Measurements from ENCODE around the gene KLRC3. TPM values are rescaled to one million over a fixed set of nuclear protein-coding genes. Genes with fewer than 3 reads are reported as not detected.

The KLRC3 gene
- total RNA-seq, 1 experiment from 2014 or later = 0.74 TPM

DNA sequence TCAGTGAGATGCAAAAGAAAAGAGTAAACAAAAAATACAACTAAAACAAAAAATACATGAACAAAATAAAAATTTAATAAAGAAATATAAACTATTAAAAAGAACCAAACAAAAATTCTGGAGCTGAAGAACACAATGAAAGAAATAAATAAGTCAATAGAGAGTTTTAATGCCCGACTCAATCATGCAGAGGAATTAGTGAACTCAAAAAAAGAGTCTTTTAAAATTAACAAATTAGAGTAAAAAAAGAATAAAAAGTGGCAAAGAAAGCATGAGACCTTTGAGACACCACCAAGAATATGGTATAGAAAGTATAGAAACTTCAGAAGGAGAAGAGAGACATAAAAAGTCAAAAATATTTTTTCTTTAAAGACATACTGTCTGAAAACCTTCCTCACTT lies 35.4 kb upstream of the KLRC3 start:
- TF ChIP-seq, protein P1, sequence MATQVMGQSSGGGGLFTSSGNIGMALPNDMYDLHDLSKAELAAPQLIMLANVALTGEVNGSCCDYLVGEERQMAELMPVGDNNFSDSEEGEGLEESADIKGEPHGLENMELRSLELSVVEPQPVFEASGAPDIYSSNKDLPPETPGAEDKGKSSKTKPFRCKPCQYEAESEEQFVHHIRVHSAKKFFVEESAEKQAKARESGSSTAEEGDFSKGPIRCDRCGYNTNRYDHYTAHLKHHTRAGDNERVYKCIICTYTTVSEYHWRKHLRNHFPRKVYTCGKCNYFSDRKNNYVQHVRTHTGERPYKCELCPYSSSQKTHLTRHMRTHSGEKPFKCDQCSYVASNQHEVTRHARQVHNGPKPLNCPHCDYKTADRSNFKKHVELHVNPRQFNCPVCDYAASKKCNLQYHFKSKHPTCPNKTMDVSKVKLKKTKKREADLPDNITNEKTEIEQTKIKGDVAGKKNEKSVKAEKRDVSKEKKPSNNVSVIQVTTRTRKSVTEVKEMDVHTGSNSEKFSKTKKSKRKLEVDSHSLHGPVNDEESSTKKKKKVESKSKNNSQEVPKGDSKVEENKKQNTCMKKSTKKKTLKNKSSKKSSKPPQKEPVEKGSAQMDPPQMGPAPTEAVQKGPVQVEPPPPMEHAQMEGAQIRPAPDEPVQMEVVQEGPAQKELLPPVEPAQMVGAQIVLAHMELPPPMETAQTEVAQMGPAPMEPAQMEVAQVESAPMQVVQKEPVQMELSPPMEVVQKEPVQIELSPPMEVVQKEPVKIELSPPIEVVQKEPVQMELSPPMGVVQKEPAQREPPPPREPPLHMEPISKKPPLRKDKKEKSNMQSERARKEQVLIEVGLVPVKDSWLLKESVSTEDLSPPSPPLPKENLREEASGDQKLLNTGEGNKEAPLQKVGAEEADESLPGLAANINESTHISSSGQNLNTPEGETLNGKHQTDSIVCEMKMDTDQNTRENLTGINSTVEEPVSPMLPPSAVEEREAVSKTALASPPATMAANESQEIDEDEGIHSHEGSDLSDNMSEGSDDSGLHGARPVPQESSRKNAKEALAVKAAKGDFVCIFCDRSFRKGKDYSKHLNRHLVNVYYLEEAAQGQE (IDR thresholded peaks at IDR 0.05; ENCODE audit: insufficient read depth in 1 of 2, low read depth in 2 of 2, low read length in 1 of 2) = no peak
- POLR2A ChIA-PET = no interaction called here
- intact Hi-C loops (cut with micrococcal nuclease; ENCODE audit: unreplicated experiment) = no loop called here

DNA sequence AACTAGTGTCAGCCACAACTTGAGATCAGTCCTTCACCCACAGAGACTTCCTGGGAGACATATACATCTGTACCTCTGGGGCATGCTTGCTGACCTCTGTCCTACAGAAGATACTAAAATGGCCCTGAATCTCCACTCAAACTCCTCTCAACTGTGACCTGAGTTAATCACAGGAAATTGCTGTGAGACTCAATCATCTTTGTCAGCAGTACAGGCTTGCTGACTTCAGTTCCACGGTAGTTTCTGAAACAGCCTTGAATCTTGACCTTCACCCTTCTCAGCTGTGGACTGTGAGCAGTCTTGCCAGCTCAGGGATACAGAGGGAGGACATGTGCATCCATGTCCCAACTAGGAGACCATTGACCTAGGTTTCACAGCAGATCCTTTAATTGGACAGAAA lies 34.1 kb upstream of the KLRC3 start:
- no peak for DNase-seq (ENCODE audit: low read depth, low spot score)
- intact Hi-C loops (cut with micrococcal nuclease; ENCODE audit: unreplicated experiment) (no loop called here), in situ Hi-C loops (cut with HindIII; ENCODE audit: low pct_unique_long_range_greater_than_20kb, low sequenced_read_pairs) (no loop called here)
- no peak for ATAC-seq
- BruUV-seq (replicated peaks) = no TSS peak
- ChIA-PET POLR2A (no interaction called here), CTCF (no interaction called here)
- Histone ChIP-seq H3K4me1 (ENCODE audit: control insufficient read depth, insufficient read depth, low read length) (no peaks in the 10 kb centered on the region), H3K27me3 (ENCODE audit: control insufficient read depth, insufficient read depth, low read length) (no peaks in the 10 kb centered on the region), H3K9me3 (ENCODE audit: control insufficient read depth, insufficient read depth, low read depth, low read length) (peaks cover 3% of the 10 kb centered on the region; the same call in 1 of the 2 replicates), H3K27ac (ENCODE audit: low read length) (no peak overlapping the region; the same call in 1 of the 2 replicates), H3K4me3 (ENCODE audit: low read depth in 2 of 2, low read length in 2 of 2) (no peak overlapping the region), H3K36me3 (ENCODE audit: control insufficient read depth, insufficient read depth, low read length) (no peaks in the 10 kb centered on the region)
- no peak for TF ChIP-seq TCF7L2 (IDR thresholded peaks at IDR 0.05; ENCODE audit: low read depth, low read length)
- TF ChIP-seq POLR2AphosphoS5 (IDR thresholded peaks at IDR 0.05; ENCODE audit: low read depth, low read length) = no peak
- TF ChIP-seq, protein P1 (IDR thresholded peaks at IDR 0.05; ENCODE audit: insufficient read depth in 1 of 2, low read depth in 2 of 2, low read length in 1 of 2) = no peak
- TF ChIP-seq, protein P2, sequence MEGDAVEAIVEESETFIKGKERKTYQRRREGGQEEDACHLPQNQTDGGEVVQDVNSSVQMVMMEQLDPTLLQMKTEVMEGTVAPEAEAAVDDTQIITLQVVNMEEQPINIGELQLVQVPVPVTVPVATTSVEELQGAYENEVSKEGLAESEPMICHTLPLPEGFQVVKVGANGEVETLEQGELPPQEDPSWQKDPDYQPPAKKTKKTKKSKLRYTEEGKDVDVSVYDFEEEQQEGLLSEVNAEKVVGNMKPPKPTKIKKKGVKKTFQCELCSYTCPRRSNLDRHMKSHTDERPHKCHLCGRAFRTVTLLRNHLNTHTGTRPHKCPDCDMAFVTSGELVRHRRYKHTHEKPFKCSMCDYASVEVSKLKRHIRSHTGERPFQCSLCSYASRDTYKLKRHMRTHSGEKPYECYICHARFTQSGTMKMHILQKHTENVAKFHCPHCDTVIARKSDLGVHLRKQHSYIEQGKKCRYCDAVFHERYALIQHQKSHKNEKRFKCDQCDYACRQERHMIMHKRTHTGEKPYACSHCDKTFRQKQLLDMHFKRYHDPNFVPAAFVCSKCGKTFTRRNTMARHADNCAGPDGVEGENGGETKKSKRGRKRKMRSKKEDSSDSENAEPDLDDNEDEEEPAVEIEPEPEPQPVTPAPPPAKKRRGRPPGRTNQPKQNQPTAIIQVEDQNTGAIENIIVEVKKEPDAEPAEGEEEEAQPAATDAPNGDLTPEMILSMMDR (IDR thresholded peaks at IDR 0.05) = no peak
- no peak for TF ChIP-seq SIN3A (IDR thresholded peaks at IDR 0.05; ENCODE audit: borderline replicate concordance, insufficient read depth, low read depth, low read length)

More for the DNA sequence above, 35.4 kb upstream of the KLRC3 start:
- Histone ChIP-seq H3K4me1 (ENCODE audit: control insufficient read depth, insufficient read depth, low read length) (no peaks in the 10 kb centered on the region), H3K27ac (ENCODE audit: low read length) (no peak overlapping the region), H3K36me3 (ENCODE audit: control insufficient read depth, insufficient read depth, low read length) (no peaks in the 10 kb centered on the region), H3K4me3 (ENCODE audit: low read depth in 2 of 2, low read length in 2 of 2) (no peak overlapping the region), H3K9me3 (ENCODE audit: control insufficient read depth, insufficient read depth, low read depth, low read length) (peaks cover 3% of the 10 kb centered on the region; the same call in 1 of the 2 replicates), H3K27me3 (ENCODE audit: control insufficient read depth, insufficient read depth, low read length) (no peaks in the 10 kb centered on the region)
- DNase-seq (ENCODE audit: low read depth, low spot score) = no peak
- in situ Hi-C loops (cut with HindIII; ENCODE audit: low pct_unique_long_range_greater_than_20kb, low sequenced_read_pairs) = no loop called here
- no peak for ATAC-seq
- BruUV-seq (replicated peaks) = no TSS peak
- CTCF ChIA-PET = no interaction called here

All from Panc1 (cell line).